Ovary (tissue), 3 donors: Measurements from ENCODE around the gene RNASE13.

Source experiments
- CTCF ChIP-seq, 3 donors: fragments of 450-650 bp in 2 of 3; fragments of 200-600 bp in 1 of 3; IDR thresholded peaks; one replicate each; pipeline versions ENCODE4 v1.5.1 to v1.8.0; 2016 to 2022; ENCODE audit warnings: antibody characterized with exemption in 3 of 3, mild to moderate bottlenecking in 1 of 3
- POLR2A ChIP-seq: fragments of 450-650 bp; IDR thresholded peaks from one replicate; pipeline ENCODE4 v1.6.1; 2017; ENCODE audit warnings: antibody characterized with exemption, mild to moderate bottlenecking, moderate library complexity
- donor health status: DM: no; HTN: no; CAD: no.

- TF ChIP-seq CTCF (IDR thresholded peaks at IDR 0.05): no peak
- TF ChIP-seq POLR2A: no peak
These were observed 26.7 kb upstream of the RNASE13 start for GRCh38 chr14:21061347-21061668.
